SW 1271 (cell line): ENCODE data around the gene CEP350.

Source experiments
- DNase-seq, 2 experiments: peaks; one replicate each; lab custom pipeline; 2025; lab: John Stamatoyannopoulos, UW

The CEP350 gene, protein sequence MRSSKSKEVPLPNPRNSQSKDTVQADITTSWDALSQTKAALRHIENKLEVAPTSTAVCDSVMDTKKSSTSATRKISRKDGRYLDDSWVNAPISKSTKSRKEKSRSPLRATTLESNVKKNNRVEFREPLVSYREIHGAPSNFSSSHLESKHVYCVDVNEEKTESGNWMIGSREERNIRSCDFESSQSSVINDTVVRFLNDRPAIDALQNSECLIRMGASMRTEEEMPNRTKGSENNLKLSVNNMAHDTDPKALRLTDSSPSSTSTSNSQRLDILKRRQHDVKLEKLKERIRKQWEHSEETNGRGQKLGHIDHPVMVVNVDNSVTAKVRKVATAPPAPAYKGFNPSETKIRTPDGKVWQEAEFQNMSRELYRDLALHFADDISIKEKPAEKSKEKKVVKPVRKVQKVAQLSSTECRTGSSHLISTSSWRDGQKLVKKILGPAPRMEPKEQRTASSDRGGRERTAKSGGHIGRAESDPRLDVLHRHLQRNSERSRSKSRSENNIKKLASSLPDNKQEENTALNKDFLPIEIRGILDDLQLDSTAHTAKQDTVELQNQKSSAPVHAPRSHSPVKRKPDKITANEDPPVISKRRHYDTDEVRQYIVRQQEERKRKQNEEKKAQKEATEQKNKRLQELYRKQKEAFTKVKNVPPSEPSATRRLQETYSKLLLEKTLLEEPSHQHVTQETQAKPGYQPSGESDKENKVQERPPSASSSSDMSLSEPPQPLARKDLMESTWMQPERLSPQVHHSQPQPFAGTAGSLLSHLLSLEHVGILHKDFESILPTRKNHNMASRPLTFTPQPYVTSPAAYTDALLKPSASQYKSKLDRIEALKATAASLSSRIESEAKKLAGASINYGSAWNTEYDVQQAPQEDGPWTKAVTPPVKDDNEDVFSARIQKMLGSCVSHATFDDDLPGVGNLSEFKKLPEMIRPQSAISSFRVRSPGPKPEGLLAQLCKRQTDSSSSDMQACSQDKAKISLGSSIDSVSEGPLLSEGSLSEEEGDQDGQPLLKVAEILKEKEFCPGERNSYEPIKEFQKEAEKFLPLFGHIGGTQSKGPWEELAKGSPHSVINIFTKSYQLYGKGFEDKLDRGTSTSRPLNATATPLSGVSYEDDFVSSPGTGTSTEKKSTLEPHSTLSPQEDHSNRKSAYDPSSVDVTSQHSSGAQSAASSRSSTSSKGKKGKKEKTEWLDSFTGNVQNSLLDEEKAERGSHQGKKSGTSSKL (N-terminal part only)

DNA sequence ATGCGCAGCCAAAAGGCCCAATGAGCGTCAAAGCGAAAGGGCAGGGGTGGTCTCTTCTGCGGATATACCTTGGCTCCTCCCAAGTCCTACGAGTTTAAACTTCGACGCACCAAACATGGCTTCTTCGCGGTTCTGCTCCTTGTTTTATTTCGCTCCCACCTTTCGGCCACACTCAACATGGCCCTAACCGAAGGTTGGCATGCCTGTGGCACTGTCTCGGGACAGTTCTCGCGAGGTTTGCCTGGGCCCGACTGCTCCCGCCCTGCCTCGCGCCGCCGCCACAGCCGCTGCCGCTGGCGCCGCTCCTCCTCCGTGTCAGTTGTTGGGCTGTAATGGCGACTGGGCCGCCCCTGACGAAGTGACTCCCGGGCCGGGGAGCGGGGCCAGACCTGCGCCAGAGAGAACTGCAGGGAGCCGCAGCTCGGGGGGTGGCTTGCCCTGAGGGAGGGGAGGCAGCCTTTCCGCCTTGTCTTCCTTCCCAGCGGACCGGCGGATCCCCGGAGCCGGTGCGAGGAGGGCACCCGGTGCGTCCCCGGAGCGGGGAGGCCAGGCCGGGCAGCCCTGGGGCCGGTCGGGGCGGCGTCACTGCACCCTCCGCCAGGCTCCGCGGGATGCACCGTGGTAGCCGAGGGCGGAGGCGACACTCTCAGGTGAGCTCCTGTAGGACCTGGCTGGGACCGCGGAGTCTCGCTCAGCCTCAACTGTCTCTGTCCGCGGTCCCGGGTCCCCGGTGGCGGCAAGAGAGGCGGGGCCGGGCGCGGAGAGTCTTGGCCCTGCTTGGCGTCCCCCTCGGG lies at the start of gene CEP350:
Gene CEP350, plus strand, starts transcription at position 318 of the 794 bp plus-strand sequence. CDS start 31,372 bp downstream, outside the sequence.
- DNase-seq, result peak; percentile 89 to 97

DNA sequence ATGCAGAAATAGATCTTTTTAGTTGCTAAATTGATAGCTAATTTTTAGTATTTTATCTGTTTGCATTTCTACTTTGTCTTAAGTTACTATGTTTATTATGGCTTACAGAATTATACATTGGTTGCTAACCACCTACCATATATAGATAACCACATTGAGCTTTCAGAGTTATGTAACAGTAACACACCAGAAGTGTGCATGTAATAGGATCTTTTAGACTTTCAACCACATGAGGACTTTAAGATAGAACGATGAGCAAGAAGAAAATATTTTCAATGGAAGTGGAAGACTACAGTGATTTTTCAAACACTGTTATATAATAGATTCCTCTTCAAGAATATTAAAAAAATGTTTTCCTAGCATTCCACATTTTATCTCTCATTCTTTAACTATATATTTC lies 43.7 kb upstream of the CEP350 start:
- DNase-seq, result no peak

DNA sequence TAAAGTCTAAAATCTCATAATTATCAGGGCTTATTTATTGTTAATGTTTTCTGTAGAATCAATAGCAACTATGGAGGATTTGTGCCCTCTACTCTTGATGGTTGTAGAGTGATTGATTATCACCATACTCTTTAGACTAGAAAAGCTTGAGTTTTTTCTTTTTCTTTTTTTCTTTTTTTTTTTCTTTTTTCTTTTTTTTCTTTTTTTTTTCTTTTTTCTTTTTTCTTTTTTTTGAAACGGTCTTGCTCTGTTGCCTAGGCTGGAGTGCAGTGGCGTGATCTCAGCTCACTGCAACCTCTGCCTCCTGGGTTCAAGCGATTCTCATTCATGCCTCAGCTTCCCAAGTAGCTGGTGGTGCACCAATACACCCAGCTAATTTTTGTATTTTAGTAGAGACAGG lies 42.8 kb upstream of the CEP350 start:
- DNase-seq, result no peak

DNA sequence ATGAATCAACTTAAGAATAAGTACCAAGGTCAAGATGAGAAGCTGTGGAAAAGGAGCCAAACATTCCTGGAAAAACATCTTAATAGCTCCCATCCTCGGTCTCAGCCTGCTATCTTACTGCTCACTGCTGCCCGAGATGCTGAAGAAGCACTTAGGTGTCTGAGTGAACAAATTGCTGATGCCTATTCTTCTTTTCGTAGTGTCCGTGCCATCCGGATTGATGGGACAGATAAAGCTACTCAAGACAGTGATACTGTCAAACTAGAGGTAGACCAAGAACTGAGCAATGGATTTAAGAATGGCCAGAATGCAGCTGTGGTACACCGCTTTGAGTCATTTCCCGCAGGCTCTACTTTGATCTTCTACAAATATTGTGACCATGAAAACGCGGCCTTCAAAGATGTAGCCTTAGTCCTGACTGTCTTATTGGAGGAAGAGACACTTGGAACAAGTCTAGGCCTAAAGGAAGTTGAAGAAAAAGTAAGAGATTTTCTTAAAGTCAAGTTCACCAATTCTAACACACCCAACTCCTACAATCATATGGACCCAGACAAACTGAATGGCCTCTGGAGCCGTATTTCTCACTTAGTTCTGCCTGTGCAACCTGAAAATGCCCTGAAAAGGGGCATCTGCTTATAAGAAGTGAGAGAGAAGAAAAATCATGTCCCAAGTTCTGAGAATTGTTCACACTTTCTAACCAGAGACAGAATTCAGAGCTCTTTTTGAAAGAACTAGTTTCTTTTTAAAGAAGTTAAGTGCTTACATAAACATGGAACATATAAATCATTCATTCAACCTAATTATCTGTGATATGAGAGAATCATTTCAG lies 36.8 kb upstream of the CEP350 start:
- no peak for DNase-seq

DNA sequence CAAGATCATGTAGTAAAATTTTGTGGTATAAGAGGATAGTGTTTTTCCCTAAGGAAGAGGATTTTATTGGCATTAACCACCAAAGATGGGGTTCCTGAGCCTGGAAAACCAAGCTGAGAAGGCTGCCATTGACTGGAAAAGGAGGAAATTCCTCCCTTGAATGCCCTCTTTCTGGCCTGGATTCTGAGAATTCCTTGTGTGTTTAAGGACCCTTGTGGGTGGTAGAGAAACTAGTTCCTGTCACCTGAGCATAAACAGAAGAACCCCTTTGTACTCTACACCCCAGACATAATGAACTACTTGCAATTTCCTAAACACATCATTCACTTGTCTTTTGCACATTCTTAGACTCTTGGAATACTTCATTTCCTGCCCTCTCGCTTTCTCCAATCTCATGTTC lies 33.1 kb upstream of the CEP350 start:
- DNase-seq, result no peak

DNA sequence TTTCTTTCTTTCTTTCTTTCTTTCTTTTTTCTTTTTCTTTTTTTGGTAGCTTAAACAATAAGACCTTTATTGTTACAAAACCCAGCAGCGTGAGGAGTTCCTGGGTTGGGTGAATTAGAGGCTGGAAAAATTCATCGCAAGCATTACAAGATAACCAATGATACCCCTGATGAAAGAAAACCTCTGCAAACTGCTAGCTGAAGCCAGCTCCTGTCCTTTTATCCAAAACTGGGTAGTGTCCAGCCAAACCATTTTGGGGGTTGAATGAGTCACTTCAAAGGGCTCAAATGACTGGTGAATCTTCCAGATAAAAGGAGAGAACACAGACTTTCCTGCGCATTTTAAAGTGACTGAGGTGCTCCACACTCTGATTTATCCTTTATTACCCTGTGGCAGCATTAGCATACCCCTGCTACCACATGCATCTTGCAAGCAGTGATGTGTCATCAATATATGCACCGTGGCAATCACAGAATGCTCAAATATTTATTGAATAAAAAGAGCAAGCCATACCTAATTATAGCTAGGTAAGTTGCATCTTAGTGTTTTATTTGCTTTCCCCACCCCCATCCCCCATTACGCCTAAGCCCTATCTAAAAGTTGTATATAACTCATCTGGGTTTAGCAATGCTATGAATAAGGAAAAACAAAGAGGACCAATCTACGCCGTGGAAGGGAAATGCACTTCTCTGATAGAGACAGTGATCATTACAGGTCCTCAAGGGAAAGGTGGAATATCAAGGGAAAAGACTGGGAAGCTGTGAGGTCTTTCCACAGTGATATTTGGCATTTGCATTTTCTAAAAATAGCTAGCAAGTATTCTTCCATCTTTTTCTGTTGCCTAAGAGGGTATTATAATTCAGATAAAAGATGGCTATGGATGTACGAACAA lies 32.4 kb upstream of the CEP350 start:
- DNase-seq, result no peak

DNA sequence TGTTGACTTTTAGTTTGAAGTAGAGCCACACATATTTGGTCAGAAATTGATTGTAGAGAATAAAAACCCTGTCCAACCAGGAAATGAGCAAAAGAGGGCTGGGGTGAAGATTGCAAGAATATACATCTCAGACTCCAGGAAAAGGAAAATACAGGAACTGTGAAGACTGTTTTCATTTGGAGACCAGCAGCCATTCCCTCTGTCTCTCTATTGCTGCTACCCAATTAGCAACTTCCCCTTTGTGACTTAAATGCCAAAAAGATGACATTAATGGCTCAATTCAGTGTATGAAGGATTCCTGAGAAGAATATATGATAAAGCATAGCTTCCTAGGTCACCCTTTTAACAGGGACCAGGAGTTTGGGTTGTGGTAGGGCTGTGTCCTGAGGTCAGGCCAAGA lies 31.6 kb upstream of the CEP350 start:
- DNase-seq, result no peak

DNA sequence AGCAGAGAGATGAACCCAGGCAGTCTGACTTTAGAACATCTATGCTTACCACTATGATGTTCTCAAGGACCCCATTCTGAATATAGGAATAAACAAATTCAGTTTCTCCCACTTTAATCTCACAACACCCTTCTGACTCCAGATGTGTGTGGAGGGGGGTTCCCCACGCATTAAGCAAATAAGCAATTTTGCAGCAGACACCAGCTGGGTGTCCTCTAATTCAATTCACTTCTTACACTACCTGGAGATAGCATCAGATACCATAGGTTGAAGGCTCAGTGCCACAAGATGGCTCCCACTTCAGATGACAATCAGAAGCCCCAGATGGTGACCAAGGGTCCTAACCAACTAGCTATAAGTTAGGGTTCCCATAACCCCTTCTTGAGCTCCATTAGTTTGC lies 30.3 kb upstream of the CEP350 start:
- DNase-seq, result no peak

DNA sequence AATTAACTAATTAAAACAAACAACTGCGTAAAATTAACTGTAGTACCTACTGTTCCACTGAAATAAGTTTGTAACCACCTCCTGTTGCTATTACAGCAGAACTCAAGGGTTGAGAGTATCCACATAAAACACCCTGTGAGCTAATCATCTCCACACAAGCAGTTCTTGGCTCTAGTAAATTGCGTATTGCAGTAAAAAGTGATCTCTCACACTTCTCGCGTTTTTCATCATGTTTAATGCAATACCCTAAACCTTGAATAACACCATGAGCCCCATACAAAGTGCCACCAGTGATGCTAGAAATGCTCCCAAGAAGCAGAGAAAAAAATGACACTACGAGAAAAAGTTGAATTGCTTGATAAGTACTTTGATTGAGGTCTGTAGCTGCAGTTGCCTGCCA lies 29.3 kb upstream of the CEP350 start:
- DNase-seq, result no peak

DNA sequence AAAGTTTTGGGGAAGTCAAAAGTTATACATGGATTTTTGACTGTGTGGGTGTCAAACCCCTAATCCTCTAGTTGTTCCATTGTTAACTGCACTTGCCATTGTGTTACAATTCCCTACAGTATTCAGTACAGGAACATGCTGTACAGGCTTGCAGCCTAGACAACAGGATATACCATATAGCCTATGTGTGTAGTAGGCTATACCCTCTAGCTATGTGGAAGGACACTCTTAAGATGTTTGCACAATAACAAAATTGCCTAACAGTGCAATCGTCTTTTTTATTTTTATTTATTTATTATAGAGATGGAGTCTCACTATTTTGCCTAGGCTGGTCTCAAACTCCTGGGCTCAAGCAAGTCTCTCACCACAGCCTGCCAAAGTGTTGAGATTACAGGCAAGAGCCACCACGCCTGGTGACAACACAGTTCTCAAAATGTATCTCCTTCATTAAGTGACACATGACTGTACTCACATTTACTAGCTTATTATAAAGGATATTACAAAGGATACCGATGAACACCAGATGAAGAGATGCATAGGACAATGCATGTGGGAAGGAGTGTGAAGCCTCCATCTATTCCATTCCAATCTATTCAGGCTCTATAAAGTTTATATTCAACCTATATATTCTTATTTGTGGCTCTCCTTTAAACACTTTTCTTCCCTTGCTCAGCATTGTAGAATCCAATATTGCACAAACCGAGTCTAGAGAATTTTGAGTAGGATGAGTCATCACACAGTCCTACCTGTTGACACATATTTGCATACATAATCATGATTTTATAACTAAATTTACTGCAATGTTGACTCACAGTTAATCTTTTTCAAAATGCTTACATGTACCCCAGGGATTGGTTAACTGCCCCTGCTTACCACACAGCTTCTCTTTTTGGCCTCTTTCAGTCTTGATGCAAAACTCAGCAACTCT lies 28.4 kb upstream of the CEP350 start:
- no peak for DNase-seq

DNA sequence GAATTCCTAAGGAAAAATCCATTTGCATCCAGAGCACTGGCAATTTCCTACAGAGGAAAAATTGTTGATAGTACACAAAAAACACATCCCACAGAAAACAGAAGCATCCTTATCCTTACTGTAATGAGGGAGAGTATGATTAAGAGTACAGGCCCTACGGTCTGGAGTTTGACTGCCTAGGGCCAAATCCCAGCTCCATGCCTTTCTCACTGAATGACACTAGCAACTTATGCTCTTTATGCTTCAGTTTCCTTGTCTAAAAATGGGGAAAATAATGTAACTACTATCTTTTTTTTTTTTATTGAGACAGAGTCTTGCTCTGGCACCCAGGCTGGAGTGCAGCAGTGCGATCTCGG lies 27.8 kb upstream of the CEP350 start:
- DNase-seq, result no peak

DNA sequence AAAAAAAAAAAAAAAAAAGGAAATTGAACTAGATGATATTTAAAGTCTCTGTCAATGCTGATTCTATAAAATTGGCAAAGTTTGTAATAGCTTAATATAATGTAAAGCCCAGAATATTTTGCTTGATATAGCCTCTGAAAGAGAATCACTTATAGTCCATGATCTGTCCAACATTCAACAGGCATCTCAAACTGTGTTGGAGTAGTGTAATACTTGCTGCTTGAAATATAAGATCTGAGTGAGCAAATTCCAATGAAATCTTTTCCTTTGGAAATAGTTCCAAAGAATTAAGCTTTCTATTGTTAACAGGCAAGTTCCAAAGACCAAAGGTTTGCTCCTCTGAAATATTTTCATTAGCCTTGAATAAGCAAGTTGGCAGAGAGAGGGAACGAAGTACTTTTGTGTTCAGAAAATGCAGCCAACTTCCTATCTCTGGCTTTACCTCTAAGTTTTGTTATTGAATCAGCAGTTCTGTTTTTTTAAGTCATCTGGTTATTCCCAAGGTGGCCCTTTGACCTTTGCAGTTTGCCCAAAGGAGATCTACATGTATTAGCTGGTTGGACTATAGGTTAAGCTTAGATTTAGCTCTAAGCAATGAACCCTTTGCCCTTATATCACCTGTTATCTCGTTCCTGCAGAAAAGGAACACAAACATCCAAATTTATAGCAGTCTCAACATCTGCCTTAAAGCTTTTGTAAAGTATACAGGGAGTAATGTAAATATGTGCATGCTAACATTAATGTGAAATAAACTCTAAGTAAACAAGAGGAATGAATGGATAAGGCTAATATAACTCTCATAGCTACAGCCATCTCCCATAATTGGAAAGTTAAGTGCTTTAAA lies 24.4 kb upstream of the CEP350 start:
- no peak for DNase-seq

DNA sequence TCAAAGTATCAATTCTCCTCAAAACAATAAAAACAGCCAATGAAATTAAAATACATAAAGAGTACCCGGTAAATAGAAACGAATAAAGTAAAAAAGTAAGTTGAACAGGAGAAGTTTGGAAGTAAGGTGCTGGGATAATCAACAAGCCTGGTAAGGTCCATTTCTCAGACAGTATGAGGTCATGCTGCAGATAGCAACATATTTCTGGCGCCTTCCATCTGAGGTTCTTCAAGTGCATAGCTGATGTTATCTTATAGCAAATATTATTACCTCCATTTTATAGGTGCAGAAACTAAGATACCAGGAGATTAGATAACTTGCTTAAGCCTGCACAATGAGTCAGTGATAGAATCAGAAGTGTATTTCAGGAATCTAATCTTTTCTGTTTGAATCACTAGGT lies 23.7 kb upstream of the CEP350 start:
- no peak for DNase-seq

DNA sequence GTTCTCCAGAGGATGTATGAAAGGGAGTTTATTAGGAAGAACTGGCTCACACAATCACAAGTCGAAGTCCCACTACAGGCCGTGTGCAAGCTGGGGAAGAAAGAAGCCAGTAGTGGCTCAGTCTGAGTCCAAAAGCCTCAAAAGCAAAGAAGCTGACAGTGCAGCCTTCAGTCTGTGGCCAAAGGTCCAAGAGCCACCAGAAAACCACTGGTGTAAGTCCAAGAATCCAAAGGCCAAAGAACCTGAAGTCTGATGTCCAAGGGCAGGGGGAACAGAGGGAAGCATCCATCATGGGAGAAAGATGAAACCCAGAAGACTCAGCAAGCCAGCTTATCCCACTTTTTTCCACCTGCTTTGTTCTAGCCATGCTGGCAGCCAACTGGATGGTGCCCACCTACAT lies 21.4 kb upstream of the CEP350 start:
- no peak for DNase-seq

DNA sequence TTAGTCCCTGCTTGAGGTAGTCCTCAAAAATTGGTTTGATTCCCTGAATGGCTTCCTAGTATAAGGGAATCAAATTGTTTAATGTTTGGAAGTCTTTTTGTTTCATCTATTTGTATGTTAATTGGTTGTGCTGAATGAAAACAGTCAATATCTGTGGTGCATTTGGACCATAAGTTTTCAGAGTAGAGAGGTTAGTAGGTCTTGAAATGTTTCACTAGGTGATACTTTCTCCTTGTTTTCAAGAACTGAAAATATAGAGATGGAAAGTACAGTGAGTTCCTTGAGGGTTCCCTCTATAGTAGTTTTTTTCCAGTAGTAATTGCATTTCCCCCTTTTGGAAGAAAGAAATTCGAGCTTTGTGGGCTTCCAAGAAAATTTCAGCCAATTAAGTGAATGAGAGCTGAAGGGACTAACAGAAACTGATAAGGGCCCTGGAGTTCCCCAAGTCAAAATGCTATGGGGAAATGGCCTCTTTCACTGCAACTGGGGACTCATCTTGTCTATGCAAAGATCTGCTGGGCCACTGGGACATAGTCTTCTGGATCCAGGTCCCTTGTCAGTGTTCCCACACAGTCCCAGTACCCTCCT lies 18.6 kb upstream of the CEP350 start:
- no peak for DNase-seq

DNA sequence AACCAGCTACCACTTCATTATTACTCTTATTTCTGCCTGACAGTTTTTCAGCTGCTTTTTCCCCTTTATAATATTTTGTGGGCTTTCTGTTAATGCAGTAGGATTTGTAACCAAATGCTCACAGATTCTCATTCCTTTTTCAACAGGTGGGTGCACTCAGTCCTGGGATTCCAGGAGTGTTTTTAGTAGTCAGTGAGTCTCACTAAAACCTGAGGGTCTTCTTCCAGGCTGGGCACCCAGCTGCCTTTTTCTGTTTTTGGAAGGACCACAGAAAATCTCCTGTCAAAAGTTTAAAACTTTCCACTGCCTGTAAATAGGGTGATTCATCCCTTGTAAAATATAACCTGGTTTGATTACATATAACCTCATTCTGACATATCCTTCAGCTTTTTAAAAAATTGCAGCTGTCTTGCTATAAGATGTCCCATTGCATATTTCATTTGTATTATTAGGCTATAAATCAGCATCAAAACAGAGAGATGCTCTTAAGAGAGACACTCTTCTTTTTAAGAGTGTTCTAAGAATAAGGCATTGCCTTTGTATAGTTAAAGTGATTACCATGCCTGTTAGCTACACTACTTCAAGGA lies 16.8 kb upstream of the CEP350 start:
- no peak for DNase-seq

DNA sequence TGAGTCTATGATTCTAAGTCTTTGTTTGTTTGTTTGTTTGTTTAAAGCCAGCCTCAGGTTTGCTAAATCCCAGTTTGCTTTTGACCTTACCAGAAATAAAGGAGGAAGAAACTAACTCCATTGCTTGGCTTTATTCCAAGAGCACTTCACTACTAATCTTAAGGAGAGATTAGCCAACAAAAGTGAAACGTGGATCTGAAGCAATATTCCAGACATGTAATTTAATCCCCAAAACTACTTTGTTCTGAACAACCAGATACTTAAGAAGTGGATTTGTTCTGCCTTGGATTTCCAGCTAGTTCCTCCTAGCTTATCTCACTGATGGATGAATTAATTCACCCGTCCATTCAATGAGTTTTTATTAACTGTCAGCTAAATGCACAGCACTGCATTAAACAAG lies 15.9 kb upstream of the CEP350 start:
- DNase-seq, result no peak
